GM20000 (cell line): ENCODE measurements around the gene PRG3.

Experiments
- DNase-seq: peaks from one replicate; pipeline ENCODE4 v3.0.0; 2012; ENCODE audit warnings: low spot score
- CTCF ChIP-seq: IDR thresholded peaks from 2 replicates; pipeline ENCODE4 v1.5.1; 2012; ENCODE audit warnings: mild to moderate bottlenecking, control low read depth; ENCODE audit errors: extremely low read depth, missing control alignments

Gene PRG3

GRCh38 chr11:57358543-57358961, 22.4 kb downstream of the PRG3 start:
- no peak for DNase-seq
- no peak for TF ChIP-seq CTCF

GRCh38 chr11:57357856-57358255, 23.1 kb downstream of the PRG3 start:
- DNase-seq: no peak
- no peak for TF ChIP-seq CTCF

GRCh38 chr11:57357310-57357709, 23.6 kb downstream of the PRG3 start:
- no peak for DNase-seq
- TF ChIP-seq CTCF: no peak

- no peak for DNase-seq
- no peak for TF ChIP-seq CTCF
Measured at GRCh38 chr11:57356268-57356667, 24.7 kb downstream of the PRG3 start.

GRCh38 chr11:57354699-57355098, 26.3 kb downstream of the PRG3 start:
- DNase-seq: no peak
- TF ChIP-seq CTCF: no peak

GRCh38 chr11:57353852-57354251, 27.1 kb downstream of the PRG3 start:
- DNase-seq: no peak
- no peak for TF ChIP-seq CTCF

GRCh38 chr11:57353446-57353845, 27.5 kb downstream of the PRG3 start:
- no peak for TF ChIP-seq CTCF

GRCh38 chr11:57353036-57353435, 27.9 kb downstream of the PRG3 start:
- DNase-seq: no peak

More at GRCh38 chr11:57353446-57353845, 27.5 kb downstream of the PRG3 start:
- no peak for DNase-seq

More at GRCh38 chr11:57353036-57353435, 27.9 kb downstream of the PRG3 start:
- TF ChIP-seq CTCF: no peak
